KOPT-K1 (cell line): Measurements from ENCODE around the gene GREB1L.

Source experiments
- H3K27ac ChIP-seq: fragments of 200-600 bp; sonication (generic); 2 replicates; pipeline ENCODE4 v1.5.1; 2016; ENCODE audit warnings: antibody characterized with exemption, mild to moderate bottlenecking, low read depth, low read length; ENCODE audit not compliant: poor library complexity, severe bottlenecking
- H3K36me3 ChIP-seq: fragments of 200-600 bp; sonication (generic); 2 replicates; pipeline ENCODE4 v1.5.1; 2017; ENCODE audit warnings: antibody characterized with exemption, mild to moderate bottlenecking, low read length, moderate library complexity; ENCODE audit not compliant: insufficient read depth
- H3K9me3 ChIP-seq: fragments of 200-600 bp; sonication (generic); 2 replicates; pipeline ENCODE4 v1.5.1; 2017; ENCODE audit warnings: antibody characterized with exemption, low read length, mild to moderate bottlenecking; ENCODE audit not compliant: insufficient read depth, poor library complexity, severe bottlenecking

The GREB1L gene

DNA sequence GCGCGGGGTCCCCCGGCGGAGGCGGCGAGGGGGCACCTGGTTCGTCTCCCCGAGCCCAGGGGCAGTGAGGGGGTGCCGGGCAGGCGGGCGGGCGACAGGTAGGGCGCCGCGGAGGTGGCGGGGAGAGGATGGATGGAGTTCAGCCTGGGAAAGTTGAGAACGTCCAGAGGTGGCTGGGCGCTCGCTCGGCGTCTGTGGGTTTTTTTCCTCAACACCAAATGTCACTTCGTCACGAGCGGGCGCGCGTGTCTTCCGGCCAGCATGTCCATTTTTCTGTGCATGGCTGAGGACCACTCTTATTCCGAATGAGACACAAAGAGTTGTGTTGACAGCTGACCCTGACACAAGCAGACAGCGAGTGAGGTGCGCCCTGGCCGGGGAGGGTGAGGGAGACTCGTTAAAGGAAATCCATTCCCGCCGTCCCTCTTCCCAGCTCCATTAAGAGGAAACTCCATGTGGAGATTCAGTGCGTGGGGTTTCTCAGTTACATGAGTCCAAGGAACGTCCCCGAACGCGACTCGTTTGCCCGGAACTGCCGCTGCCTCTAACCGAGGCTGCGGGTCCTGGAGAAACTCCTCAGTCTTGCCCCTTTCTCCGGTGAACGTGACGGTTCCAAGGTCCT is 859 bp downstream of the GREB1L start:
- no peaks in the 10 kb centered on the region for H3K36me3 ChIP-seq
- no peak overlapping the region for H3K27ac ChIP-seq
- no peaks in the 10 kb centered on the region for H3K9me3 ChIP-seq

DNA sequence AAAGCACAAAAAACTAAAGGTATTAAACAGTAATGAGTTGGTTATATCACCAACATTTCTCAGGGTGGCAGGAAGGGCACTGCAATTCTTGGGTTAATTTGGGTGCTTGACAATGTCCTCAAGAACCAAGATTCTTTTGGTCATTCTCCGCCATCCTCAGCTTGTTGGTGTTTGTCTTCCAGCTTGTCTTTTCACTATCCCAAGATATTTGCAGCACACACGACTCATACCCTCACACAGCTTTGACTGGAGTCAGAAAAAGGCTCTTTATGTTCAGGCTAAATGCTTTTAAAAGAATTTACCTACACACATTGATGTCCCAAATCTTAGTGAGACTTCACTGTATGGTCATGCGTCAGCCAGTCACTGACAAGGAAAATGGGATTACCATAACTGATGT is 12.5 kb downstream of the GREB1L start:
- Histone ChIP-seq H3K9me3 (no peaks in the 10 kb centered on the region), H3K27ac (no peak overlapping the region), H3K36me3 (no peaks in the 10 kb centered on the region)

- Histone ChIP-seq H3K27ac (no peak overlapping the region), H3K9me3 (no peaks in the 10 kb centered on the region), H3K36me3 (no peaks in the 10 kb centered on the region)
Observed at GRCh38 chr18:21255211-21255610, 13.2 kb downstream of the GREB1L start.

GRCh38 chr18:21257386-21257785 is 15.4 kb downstream of the GREB1L start:
- no peaks in the 10 kb centered on the region for H3K36me3 ChIP-seq
- no peaks in the 10 kb centered on the region for H3K9me3 ChIP-seq
- no peak overlapping the region for H3K27ac ChIP-seq

DNA sequence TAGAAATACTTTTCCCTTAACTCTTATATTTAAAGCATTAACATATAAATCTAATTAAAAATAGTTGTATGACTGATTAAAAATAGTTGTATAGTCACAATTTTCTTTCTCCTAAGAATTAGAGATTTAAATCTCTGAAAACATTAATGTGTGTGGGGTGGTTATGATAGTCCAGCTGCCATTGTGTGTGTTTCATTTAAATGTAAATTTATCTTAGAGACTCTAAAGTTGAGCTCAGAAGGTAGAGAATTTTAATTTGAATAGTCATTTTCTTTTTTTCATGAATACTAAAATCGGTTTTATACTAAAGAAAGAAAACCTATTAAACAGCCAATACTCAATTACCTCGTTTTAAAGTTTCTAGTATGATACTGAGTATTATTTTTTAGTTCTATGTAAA is 18.6 kb downstream of the GREB1L start:
- Histone ChIP-seq H3K36me3 (no peaks in the 10 kb centered on the region), H3K9me3 (no peaks in the 10 kb centered on the region), H3K27ac (no peak overlapping the region)

DNA sequence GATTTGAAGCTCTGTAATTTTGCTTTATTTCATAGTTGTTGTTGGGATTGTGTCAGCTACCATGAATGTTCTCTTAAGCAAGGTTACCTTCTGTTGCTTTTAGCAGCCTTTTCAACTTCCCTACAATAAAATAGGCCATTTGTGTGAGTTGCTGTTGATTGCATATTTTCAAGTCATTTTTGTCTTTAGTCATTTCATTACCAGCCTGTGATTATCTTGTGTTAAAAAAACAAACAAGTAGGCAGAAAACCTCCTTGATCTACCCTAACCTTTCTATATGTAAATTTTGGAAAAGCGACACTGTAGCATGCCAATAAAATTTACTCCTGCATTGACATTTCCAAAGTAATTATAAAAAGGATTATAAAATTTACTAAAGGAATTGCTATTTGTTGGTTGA is 19.3 kb downstream of the GREB1L start:
- H3K36me3 ChIP-seq = no peaks in the 10 kb centered on the region
- no peaks in the 10 kb centered on the region for H3K9me3 ChIP-seq
- H3K27ac ChIP-seq = no peak overlapping the region

GRCh38 chr18:21262244-21262643 is 20.2 kb downstream of the GREB1L start:
- H3K9me3 ChIP-seq = no peaks in the 10 kb centered on the region
- H3K36me3 ChIP-seq = no peaks in the 10 kb centered on the region
- no peak overlapping the region for H3K27ac ChIP-seq

GRCh38 chr18:21262979-21263378 is 20.9 kb downstream of the GREB1L start:
- H3K9me3 ChIP-seq = no peaks in the 10 kb centered on the region
- H3K36me3 ChIP-seq = no peaks in the 10 kb centered on the region
- H3K27ac ChIP-seq = no peak overlapping the region

GRCh38 chr18:21264651-21265050 is 22.6 kb downstream of the GREB1L start:
- no peak overlapping the region for H3K27ac ChIP-seq
- H3K9me3 ChIP-seq = no peaks in the 10 kb centered on the region
- no peaks in the 10 kb centered on the region for H3K36me3 ChIP-seq

DNA sequence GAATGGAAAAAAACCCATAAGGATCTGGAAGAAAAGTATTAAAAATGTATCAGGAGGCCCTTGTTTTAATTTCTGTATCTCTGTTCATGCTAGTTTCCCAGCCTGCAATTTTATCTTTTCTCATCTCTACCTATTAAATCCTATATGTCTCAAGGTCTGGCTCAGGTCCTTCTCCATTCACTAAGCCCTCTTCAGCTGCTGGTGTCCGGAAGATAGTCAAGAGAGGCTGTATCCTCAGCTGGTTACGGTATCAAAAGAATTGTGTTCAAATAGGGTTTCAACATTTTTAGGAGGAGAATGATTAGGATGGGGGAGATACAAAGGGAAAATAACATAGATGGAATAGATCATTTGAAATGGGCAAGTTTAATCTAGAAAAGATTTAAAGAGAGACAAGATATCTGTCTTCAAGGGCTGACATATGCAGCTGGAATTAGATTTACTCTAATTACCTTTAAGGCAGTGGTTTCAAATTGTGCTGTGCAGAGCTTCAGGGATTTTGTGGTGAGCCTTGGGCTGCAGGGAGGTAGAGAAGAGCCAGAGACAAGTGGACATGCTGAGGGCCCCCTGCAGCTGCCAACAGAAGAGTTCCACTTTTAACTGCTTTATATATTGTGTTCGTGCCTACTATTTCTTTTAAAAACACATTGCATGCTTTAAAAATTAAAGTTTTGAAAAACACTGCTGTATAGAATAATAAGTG is 24.1 kb downstream of the GREB1L start:
- H3K36me3 ChIP-seq = no peaks in the 10 kb centered on the region
- no peak overlapping the region for H3K27ac ChIP-seq
- no peaks in the 10 kb centered on the region for H3K9me3 ChIP-seq

- no peaks in the 10 kb centered on the region for H3K9me3 ChIP-seq
- H3K27ac ChIP-seq = no peak overlapping the region
- no peaks in the 10 kb centered on the region for H3K36me3 ChIP-seq
Observed at GRCh38 chr18:21267400-21267799, 25.4 kb downstream of the GREB1L start.

DNA sequence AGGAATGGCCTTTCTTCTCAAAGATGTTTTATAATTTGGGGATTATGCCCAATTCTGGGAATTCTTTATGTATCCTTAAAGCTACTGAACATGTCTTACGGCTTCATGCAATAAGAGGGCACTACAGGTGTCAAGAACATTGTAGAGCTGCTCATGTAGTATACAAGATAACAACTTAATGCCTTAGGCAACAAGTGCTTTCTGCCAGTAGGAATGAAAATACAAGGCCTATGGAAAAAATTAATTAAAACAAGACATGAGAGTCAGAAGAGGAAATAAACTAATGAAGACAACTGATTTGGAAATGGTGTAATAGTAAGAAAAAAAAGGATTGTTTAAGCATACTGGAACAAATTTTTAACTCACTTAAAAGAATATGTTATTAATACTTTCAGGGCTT is 27.3 kb downstream of the GREB1L start:
- Histone ChIP-seq H3K27ac (no peak overlapping the region), H3K36me3 (no peaks in the 10 kb centered on the region), H3K9me3 (no peaks in the 10 kb centered on the region)

DNA sequence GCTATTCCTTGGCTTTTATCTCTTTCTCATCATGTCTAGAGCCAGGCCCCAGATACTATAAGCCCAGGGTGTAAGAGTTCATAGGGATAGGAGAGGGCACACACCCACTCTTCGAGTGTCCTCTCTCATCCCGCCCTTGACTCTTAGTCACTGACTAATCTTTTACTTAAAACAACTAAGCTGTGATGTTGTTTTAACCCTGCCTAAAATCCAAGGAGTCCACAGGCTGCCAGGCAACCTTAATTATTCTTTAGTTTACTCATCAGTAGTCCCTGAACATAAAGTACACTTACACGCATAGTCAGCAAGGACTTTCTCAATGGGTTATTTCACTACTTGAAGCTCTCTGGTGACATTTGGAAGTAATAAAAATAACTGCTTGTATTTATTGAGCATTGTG is 28.4 kb downstream of the GREB1L start:
- Histone ChIP-seq H3K27ac (no peak overlapping the region), H3K36me3 (no peaks in the 10 kb centered on the region)

DNA sequence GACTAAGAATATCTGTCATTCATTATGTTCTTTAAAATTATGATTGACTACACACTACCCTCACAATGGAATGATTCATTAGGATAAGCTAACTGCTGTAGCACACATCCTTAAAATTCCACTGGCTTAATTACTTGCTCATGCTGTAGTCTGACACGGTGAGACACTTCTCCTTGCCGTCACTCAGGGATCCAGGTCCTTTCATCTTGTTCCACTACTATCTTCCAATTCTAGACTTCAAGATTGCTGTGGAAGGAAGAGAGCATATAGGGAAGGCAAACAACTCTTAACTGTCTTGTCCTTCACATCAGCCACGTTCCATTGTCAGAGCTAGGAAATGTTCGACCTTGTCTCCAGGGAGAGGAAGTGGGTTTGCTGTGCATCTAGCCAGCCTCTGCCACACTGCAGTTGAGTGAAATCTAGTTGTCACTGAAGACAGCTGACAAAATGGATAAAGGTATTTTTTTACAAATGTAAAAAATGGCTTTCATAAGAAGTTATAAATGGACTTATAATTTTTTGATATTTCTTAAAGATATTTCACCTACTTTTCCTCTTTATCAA is 30.1 kb downstream of the GREB1L start:
- H3K36me3 ChIP-seq = no peaks in the 10 kb centered on the region
- H3K9me3 ChIP-seq = no peaks in the 10 kb centered on the region
- no peak overlapping the region for H3K27ac ChIP-seq

More for the DNA sequence above, 28.4 kb downstream of the GREB1L start:
- no peaks in the 10 kb centered on the region for H3K9me3 ChIP-seq

DNA sequence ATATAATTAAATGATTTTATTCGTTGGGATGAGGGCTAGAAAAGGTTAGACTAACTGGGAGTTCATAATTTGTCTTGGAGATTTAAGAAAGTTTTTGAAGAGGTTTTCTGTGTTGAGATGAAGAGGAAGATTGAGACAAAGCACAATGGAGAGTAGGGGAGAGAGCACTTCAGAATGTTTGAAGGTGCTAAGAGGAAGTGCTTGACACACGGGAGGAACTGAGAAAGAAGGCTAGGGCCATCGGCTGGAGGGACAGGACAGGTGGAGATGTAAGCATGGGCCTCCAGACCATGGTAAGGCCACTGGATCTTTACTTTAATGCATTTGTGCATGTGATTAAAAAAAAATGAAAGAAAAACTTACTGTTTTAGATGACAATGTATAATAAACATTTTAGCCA is 31.5 kb downstream of the GREB1L start:
- Histone ChIP-seq H3K27ac (no peak overlapping the region), H3K36me3 (no peaks in the 10 kb centered on the region), H3K9me3 (no peaks in the 10 kb centered on the region)

DNA sequence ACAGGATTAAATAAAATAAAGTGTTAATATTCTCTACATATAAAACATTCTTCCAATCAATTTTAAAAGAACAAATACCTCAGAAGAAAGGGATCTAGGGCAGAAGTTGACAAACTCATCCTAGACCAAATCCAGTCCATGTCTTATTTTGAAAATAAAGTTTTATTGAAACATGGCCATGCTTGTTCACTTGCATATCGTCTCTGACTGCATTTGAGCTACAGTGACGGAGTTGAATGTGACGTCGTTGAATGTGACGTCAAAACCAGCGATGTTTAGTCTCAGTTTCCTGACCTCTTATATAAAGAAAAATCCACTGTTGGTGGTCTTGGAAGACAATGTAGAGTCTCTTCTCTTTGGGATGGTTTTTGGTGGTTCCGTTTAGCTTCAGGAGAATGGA is 33.6 kb downstream of the GREB1L start:
- no peaks in the 10 kb centered on the region for H3K36me3 ChIP-seq
- no peak overlapping the region for H3K27ac ChIP-seq
- H3K9me3 ChIP-seq = no peaks in the 10 kb centered on the region
